Activated CD4-positive, alpha-beta T cell treated with anti-CD3 and anti-CD28 coated beads, Interleukin-2, amount 50 U/mL, for 24 hours (primary cell): Measurements from ENCODE around the gene C13orf46.

Source experiments
- DNase-seq, 2 donors: peaks; one replicate each; pipeline ENCODE4 v3.0.0-alpha.2; 2020; ENCODE audit warnings: low read depth in 1 of 2, low spot score in 1 of 2

Gene C13orf46

GRCh38 chr13:113972451-113973217 lies 1.2 kb downstream of the C13orf46 start:
- no peak for DNase-seq

DNA sequence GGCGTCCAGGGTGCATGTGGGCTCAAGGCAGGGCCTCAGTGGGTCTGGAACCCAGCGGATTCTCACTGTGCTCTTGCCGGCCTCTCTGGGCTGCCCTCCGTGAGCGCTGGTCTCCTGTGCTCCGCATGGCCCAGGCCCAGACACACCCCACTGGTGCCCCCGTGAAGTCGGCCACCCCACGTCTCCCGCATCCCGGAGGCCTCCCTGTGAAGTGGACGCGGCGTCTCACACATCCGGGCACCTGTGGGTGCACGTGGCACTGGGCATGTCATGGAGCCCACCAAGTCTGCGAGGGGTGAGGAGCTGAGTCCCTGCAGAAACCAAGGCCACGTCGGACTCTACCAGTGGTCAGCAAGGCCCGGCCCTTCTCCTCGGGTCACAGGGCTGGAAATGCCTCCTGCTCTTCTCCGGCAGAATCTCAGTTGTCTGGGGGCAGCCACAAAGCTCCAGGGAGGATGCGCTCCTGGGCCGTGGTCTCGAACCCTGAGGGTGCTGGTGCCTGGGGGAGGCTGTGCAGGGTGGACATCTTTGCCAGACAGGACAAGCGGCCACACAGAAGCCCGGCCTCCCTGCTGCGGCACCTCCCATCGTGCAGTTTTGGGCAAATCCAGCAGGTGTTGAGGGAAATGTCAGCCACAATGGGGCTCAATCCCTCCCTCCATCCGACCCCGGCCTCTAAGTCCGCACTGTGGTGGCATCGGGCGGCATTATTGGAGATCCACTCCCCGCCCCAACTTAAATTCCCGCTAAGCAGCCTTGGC lies 2.2 kb downstream of the C13orf46 start:
- DNase-seq = no peak

DNA sequence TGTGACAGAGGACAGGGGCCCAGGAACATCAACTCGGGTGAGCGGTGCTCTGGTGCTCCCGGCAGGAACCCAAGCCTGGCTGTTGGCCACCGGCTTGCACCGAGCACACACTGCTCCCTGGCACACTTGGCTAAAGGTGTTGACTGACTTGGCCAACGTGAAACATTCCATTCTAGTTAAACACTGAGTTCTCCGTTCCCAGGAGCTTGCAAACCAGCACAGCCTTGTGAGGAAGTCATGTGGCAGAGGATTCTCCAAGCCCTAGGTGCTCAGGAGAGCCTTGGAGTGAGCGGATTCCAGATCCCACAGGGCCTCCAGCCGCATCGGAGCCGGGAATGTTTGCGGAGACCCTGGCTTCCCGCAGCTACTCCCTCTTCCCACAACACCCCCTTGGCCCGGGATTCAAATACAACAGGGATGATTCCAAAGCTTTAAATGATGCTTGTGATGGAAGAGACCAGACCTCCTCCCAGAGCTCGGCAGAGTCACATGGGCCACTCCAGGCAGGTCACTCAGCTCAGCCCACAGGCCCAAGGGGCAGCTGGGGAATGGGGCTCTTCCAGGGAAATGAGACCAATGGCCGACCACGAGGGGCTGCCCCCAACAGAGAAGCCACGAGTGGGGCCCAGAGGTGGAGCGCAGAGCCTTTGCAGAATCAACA lies 2.9 kb downstream of the C13orf46 start:
- DNase-seq = no peak

DNA sequence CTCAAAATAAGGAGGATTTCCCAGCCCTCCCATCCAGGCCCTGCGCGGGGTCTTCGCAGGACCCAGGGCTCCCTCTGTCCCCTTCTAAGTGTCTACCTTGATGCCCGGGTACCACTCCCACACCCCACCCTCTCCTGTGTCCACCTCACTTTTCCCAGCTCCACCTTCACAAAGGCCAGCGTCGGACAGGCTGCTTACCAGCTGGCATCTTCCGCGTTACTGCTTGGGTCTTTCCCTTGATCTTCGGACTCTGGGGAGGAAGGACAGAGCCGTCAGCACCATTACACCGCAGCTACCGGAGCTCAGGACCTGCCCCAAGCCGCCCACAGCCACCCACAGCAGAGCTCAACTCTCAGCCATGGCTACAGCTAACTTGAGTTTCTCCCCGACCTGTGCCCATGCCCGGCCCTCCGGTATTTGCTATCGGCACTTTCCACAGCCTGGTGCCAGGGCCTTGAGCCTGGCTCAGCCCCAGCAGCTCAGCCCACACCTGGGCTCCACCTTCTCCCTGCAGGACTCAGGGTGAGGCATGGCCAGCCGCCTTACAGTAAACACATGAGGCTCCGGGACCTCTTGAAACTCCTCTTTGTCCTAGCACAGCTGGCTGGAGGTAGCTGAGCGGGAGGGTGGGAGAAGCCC lies 3.8 kb downstream of the C13orf46 start:
- DNase-seq = no peak

DNA sequence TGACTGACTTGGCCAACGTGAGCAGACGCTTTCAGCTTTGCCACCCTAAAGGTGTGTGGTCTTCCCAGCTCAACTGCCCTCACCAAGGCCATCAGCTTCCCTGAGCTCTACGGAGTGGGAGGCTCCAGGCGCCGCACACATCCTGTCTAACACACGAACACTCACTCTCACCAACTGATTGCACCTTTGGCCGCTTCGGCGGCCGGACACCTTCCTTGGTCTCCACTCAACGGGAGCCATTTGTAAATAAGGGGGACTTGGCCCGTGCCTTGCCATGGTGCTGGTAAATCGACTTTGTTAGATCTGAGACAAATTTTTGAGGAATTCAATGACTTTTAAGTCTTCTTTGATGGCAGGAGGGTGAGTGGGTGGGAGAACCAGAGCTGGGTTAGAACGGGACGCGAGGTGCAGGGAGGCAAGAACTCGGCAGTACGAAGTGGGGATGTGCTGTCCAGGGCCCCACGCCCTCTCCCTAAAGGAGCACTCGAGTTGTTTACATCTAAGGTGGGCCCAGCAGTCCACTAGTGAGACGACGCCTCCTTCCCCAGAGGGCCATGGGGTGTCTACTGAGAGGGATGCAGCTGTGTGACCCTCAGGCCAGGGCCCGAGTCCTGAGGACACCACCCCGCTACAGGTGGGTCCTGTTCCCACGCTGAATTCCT lies 4.4 kb downstream of the C13orf46 start:
- no peak for DNase-seq

DNA sequence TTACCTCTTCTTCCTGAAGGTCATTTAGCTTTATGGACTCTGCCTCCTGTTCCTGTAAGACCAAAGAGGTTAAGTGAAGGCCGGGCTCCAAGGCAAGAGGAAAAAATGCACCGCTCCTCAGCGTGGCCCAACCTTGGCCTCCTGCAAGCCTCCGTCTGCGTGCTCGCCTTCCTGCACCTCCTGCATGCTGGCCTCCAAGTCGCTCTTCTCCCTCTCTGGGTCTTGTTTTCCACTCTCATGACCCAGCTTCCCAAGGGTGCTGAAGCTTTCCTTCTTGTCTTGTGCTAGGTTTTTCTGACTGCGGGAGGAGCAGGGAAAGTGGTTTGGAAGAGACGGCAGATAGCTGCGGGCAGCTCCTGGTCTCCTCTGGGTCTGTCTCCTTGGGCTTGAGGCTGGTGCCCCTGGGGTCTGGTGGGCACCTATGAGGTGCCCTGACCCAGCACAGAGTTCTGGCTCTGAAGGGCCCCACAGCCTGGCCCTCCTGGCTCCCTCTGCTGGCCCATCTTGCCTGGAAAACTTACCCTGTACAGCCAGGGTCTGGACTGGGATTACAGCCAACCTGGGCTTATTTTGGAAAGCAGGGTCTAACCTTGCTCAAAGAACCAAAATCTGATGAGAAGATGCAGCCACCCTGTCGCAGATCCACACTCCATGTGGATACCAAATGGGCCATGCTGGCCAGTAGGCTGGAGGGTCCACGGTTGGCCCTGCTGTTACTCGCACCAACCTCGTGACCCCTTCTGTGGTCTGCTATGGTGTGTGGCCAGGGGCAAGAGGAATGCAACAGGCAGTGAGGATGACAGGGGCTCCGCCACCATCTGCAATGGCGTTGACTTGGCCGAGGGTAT lies 5.2 kb downstream of the C13orf46 start:
- no peak for DNase-seq

DNA sequence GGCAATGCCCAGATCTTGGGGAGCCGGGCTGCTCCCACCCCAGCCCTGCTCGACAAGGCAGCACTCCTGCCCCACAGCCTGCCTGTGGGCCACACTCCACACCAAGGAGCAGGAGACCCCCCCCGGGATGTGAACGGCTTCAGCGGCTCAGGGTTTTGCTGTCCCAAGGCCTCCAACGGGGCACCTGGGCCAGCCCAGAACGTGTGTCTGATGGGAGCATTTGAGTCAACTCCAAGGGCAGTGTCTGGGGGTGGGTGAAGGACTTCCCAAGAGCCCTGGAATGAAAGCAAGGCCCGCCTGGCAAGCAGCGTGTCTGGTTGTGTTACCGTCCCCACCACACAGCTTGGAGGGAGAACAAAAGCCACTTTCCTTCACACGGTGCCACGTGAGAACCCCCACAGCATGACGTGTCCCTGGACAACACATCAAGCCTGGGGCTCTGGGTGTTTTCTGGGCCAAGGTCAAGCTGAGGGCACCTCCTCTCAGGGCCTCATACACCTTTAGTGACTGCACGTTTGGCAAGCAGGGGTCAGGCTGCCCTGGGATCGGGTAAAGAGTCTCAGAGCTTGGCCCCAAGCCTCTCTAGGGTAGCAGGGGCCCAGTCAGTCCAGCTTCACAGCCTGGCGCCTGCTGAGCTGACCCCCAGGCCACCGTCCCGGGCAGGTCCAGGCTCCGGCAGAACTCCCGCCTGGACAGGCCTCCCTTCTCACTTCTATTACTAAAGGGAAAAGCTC lies 6.0 kb downstream of the C13orf46 start:
- DNase-seq = no peak

- DNase-seq = no peak
These were observed 6.6 kb downstream of the C13orf46 start for GRCh38 chr13:113967206-113967720.

GRCh38 chr13:113965968-113966884 lies 7.7 kb downstream of the C13orf46 start:
- no peak for DNase-seq

- DNase-seq = no peak
These were observed 8.4 kb downstream of the C13orf46 start for GRCh38 chr13:113965383-113965874.

DNA sequence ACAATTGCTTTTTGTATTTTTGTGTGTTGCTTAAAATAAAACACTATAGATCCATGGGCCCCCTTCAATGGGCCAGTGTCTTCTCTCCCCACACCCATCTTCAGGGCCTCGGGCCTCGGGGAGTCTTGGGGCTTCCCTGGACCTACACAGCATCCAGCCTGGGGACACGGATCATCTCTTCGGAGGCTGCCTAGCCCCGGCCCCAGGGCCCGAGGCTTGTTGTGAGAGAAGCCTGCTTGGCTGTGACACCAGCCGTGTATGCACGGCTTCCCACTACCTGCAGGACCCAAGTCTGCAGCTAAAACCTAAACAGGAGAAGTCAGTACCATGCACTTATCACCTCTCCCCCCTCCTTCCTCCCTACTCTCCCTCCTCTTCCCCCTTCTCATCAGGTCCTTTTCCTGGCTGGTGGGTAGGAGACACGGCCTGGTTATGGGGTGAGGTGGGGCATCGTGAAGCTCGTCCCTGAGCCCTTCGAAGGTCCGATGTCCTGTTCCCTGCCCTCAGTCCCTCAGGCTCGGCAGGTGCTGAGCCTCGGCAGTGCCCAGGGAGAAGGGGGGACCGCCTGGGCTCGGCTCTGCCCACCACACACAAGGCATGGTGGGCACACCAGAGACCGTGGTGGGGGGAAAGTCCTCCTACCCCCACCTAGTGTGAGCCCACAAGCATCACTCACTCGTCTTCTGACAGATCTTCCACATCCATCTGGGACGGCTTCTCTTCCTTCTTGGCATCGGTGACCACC lies 9.5 kb downstream of the C13orf46 start:
- DNase-seq = no peak

DNA sequence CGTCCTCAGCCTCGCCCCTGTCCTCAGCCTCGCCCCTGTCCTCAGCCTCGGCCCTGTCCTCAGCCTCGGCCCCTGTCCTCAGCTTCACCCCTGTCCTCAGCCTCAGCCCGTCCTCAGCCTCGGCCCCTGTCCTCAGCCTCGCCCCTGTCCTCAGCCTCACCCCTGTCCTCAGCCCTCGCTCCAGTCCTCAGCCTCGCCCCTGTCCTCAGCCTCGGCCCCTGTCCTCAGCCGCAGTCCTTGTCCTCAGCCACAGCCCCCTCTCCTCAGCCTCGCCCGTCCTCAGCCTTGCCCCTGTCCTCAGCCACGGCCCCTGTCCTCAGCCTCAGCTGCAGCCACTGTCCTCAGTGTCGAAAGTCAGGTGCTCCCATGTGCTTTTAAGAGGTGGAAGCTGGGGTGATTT lies 10.5 kb downstream of the C13orf46 start:
- DNase-seq = no peak

DNA sequence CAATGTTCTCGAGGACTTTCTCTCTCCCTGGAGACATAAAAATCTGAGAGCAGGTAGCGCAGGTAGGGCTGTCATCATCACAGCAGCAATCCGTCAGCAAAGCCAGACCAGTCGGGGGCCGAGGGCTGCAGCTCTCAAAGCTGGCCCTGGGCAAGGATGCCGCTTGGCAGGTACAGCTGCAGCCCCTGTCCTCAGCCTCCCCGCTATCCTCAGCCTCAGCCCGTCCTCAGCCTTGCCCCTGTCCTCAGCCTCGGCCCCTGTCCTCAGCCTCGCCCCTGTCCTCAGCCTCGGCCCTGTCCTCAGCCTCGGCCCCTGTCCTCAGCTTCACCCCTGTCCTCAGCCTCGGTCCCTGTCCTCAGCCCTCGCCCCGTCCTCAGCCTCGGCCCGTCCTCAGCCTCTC lies 10.9 kb downstream of the C13orf46 start:
- no peak for DNase-seq

- DNase-seq = no peak
These were observed 11.5 kb downstream of the C13orf46 start for GRCh38 chr13:113962386-113962785.

DNA sequence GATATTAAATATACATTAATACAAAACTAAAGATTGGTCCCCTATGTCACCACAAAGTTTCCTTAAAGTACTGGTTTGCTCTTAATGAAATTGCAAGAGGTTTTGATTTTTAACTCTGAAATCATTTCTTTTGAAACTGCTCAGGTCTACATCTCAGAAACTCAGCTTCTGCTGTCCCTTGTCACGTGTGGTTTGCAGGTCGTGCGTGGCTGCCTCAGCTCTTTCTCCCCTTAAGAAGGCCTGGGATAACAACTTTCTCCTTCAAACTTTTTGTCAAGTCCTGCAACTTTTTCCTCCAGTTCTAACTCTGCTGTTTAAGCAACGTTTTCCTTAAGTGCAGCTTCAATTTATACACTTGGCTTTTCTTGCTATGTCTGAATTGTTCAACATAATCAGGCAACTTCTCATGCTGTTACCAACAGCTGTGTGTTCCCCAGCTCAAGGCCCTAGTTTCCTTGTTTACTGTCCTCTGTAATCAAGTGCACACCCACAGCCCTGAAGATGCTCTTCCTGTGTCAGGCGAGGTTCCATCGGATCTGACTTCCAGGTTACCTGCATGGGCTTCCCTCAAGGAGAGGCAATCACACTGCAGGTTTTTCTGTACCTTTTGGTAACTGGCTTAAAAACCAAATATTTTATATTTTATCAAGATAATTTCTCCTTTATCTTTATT lies 13.5 kb downstream of the C13orf46 start:
- no peak for DNase-seq

- no peak for DNase-seq
These were observed 14.7 kb downstream of the C13orf46 start for GRCh38 chr13:113959198-113959597.

GRCh38 chr13:113958373-113958772 lies 15.5 kb downstream of the C13orf46 start:
- DNase-seq = no peak
